NT2/D1 (cell line): Measurements from ENCODE around the gene SGK1.

Source experiments
- SUZ12 ChIP-seq: IDR thresholded peaks from 2 replicates; pipeline ENCODE4 v1.6.1; 2011; ENCODE audit not compliant: insufficient read length, insufficient read depth; ENCODE audit errors: extremely low read depth
- YY1 ChIP-seq: IDR thresholded peaks from 2 replicates; pipeline ENCODE4 v1.6.1; 2011; ENCODE audit not compliant: insufficient read length, insufficient read depth
- ZNF274 ChIP-seq: IDR thresholded peaks from 2 replicates; pipeline ENCODE4 v1.6.1; 2011; ENCODE audit warnings: mild to moderate bottlenecking, low read depth, low read length

- TF ChIP-seq ZNF274 (no peak), YY1 (no peak), SUZ12 (no peak)
These were observed 13.3 kb upstream of the SGK1 start for GRCh38 chr6:134331256-134331655.
